ENCODE results near the gene PIP4P1.

GRCh38 chr14:20503898-20504297, 42.7 kb upstream of the PIP4P1 start:
- TF ChIP-seq, protein P1, sequence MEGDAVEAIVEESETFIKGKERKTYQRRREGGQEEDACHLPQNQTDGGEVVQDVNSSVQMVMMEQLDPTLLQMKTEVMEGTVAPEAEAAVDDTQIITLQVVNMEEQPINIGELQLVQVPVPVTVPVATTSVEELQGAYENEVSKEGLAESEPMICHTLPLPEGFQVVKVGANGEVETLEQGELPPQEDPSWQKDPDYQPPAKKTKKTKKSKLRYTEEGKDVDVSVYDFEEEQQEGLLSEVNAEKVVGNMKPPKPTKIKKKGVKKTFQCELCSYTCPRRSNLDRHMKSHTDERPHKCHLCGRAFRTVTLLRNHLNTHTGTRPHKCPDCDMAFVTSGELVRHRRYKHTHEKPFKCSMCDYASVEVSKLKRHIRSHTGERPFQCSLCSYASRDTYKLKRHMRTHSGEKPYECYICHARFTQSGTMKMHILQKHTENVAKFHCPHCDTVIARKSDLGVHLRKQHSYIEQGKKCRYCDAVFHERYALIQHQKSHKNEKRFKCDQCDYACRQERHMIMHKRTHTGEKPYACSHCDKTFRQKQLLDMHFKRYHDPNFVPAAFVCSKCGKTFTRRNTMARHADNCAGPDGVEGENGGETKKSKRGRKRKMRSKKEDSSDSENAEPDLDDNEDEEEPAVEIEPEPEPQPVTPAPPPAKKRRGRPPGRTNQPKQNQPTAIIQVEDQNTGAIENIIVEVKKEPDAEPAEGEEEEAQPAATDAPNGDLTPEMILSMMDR (IDR thresholded peaks at IDR 0.05; ENCODE audit: insufficient read depth, low read length), result no peak
- no peak for TF ChIP-seq POLR2AphosphoS5 (IDR thresholded peaks at IDR 0.05; ENCODE audit: low read depth)
- TF ChIP-seq, protein P2, sequence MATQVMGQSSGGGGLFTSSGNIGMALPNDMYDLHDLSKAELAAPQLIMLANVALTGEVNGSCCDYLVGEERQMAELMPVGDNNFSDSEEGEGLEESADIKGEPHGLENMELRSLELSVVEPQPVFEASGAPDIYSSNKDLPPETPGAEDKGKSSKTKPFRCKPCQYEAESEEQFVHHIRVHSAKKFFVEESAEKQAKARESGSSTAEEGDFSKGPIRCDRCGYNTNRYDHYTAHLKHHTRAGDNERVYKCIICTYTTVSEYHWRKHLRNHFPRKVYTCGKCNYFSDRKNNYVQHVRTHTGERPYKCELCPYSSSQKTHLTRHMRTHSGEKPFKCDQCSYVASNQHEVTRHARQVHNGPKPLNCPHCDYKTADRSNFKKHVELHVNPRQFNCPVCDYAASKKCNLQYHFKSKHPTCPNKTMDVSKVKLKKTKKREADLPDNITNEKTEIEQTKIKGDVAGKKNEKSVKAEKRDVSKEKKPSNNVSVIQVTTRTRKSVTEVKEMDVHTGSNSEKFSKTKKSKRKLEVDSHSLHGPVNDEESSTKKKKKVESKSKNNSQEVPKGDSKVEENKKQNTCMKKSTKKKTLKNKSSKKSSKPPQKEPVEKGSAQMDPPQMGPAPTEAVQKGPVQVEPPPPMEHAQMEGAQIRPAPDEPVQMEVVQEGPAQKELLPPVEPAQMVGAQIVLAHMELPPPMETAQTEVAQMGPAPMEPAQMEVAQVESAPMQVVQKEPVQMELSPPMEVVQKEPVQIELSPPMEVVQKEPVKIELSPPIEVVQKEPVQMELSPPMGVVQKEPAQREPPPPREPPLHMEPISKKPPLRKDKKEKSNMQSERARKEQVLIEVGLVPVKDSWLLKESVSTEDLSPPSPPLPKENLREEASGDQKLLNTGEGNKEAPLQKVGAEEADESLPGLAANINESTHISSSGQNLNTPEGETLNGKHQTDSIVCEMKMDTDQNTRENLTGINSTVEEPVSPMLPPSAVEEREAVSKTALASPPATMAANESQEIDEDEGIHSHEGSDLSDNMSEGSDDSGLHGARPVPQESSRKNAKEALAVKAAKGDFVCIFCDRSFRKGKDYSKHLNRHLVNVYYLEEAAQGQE (IDR thresholded peaks at IDR 0.05; ENCODE audit: insufficient replicate concordance, low read depth), result no peak

Data from HL-60 (cell line).